ENCODE measurements around the gene BRD1.

Gene BRD1

DNA sequence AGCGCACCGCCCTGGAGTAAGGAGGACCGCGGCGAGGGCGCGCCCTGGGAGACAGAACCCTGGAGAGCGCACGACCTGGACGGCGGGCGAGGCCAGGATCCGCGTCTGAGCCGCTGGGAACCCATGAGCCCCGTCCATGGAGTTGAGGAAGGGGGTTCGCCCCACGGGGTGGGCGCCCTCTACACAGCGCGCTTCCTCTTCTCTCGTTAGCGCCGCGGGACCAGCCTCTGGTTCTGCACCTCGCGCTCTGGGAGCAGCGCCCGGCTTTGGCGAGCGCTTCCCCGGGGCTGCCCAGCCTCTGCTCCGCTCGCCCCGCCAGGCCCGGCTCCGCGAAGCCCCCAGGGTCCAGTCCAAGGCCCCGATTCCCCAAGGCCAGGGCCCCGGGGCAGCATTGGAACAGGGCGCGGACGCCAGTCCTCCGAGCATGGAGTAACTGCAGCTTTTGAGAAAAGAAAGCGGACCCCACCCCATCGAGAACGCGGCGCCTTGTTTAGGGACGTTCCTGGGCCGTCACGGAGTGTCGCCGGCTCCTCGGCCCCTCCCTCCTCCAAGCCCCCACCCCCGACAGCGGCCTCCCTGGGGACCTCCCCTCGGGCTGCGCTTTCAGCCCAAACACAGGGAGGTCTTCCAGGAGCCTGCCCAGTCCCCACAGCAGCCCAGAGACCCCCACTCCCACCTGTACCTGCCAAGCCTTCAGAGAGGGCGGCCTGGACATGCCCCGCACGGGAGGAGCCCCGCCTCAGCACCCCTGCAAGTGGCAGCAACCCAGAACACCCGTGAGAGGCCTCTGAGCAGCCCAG is 56.2 kb downstream of the BRD1 start:
- CTCF ChIA-PET = interaction anchor here (1.2 kb wide), 1 partner anchor 259 kb away, joined by 4 read pairs; no protein-coding TSS in a partner anchor
- Mint-ChIP-seq H3K27me3 (peaks cover 3% of the 10 kb centered on the region), H3K4me1 (peaks cover 27% of the 10 kb centered on the region), H3K4me3 (no peak overlapping the region), H3K36me3 (peaks cover 26% of the 10 kb centered on the region), H3K9me3 (peaks cover 6% of the 10 kb centered on the region), H3K27ac (no peak overlapping the region)
- no peak for DNase-seq

DNA sequence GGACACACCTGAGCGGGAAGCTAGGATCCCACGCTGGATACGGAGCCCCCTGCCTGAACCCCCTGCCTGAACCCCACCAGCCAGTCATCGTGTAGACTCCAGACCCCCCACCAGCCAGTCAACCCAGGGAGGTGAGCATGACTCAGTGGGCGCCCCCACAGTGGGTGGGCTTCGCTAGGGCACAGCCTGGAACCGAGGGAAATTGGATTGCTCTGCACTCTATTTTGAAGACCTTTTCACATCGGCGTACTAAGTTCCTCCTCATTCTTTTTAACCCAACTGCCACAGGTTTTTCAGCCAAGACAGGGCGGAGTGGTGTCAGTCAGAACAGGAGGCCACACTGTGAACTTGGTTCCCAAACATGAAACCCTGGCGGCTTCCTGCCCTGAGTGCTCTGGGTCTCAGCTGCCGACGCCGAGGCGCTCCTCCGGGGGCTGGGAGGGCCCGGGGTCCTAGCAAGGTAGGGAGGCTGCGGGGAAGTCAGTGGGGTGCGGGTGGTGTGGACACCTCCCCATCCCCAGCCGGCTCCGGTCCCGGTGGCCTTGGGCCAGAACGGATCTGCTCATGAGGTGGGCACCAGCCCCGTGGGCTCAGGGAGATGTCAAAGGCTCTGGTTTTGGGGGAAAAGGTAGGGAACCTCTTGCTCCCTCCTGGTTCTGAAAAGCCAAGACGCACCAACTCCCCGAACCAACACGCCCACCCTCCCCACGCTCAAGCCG is 57.0 kb downstream of the BRD1 start:
- Mint-ChIP-seq H3K27me3 (peaks cover 3% of the 10 kb centered on the region), H3K27ac (no peak overlapping the region), H3K9me3 (peaks cover 6% of the 10 kb centered on the region), H3K4me1 (peaks cover 27% of the 10 kb centered on the region), H3K4me3 (no peak overlapping the region), H3K36me3 (peaks cover 23% of the 10 kb centered on the region)
- DNase-seq = peak; percentile 53
- CTCF ChIA-PET = interaction anchor here (1.2 kb wide), 1 partner anchor 260 kb away, joined by 4 read pairs; no protein-coding TSS in a partner anchor

DNA sequence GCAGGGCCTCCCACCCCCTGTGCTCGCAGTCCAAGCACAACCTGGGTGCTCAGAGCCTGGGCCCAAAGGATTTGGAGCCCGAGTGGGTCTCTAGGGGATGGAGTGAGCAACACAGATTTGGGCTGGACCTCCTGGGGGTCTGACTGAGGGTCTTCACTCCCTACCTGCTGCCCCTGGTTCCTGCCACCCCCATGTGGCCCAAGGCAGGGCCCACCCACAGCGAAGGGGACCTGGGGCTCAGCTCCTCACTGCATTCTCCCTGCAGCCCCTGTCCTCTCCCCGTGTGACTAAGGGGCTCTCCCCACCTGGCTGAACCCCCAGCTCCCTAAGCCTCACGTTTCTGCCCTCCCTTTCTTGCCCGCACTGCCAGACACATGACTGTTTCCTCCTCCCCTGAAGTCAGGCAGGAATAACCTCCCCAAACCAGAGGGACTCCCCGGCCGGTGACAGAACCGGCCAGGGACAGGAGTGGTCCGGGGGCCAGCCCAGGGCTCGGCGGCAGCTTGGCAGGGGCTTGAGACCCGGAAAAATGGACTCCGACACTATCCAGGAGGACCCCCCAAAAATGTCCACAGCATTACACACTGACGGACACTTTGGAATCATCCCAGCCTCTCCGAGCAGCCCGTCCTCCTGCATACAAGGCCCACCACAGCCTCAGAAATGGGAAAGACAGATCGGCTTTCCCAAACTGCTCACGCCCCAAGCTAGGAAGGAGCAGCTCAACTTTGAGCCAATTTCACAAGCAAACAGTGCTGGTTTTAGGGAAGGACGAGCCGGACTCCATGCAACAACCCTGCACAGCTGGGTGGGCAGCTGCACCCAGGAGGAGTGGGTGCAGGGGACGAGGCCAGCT is 57.8 kb downstream of the BRD1 start:
- H3K27ac Mint-ChIP-seq = no peak overlapping the region
- H3K36me3 Mint-ChIP-seq = peaks cover 21% of the 10 kb centered on the region
- no peak for DNase-seq
- H3K4me3 Mint-ChIP-seq = no peak overlapping the region
- H3K4me1 Mint-ChIP-seq = peaks cover 27% of the 10 kb centered on the region
- CTCF ChIA-PET = interaction anchor here (1.2 kb wide), 1 partner anchor 261 kb away, joined by 4 read pairs; no protein-coding TSS in a partner anchor
- H3K9me3 Mint-ChIP-seq = peaks cover 6% of the 10 kb centered on the region
- H3K27me3 Mint-ChIP-seq = peaks cover 3% of the 10 kb centered on the region

DNA sequence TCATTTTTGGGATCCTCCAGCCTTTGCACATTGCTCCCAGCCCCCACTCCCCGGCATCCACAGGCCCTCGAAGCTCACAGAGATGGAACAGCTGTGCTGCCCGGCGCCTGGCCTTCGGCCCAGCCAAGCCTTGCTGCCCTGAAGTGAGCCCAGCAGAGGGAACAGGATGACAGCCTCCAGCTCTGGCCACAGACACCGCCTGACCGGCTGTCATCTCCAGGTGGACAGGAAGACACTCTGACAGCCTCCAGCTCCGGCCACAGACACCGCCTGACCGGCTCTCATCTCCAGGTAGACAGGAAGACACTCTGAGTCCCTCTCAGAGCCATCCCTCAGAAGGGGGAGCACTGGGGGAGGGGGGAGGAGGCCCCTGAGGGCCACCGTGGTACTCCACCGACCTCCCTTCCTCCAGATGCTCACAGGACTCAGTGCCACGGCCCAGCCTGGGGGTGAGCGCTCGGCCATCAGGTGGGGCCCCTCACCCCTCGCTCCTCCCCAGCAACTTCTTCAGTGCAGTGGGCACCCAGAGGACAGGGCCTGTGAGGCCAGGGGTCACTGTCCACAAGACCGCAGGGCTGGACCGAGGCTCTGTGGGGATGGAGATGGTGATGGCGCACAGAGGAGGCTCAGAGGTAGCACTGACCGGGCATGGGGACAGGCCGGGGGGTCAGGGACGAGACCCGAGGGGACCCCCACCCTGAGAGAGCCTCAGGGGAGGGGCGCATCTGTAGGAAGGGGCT is 58.6 kb downstream of the BRD1 start:
- CTCF ChIA-PET = interaction anchor here (1.2 to 2.0 kb wide), 2 partner anchors 156 to 261 kb away, joined by 5 to 12 read pairs; no protein-coding TSS in a partner anchor
- peaks cover 3% of the 10 kb centered on the region for H3K27me3 Mint-ChIP-seq
- DNase-seq = peak; percentile 17
- peaks cover 27% of the 10 kb centered on the region for H3K4me1 Mint-ChIP-seq
- H3K36me3 Mint-ChIP-seq = peaks cover 16% of the 10 kb centered on the region
- peaks cover 6% of the 10 kb centered on the region for H3K9me3 Mint-ChIP-seq
- no peak overlapping the region for H3K4me3 Mint-ChIP-seq
- H3K27ac Mint-ChIP-seq = no peak overlapping the region

GRCh38 chr22:49768077-49768910 is 59.4 kb downstream of the BRD1 start:
- Mint-ChIP-seq H3K27ac (no peak overlapping the region), H3K4me1 (peaks cover 18% of the 10 kb centered on the region), H3K27me3 (peaks cover 3% of the 10 kb centered on the region), H3K4me3 (no peak overlapping the region), H3K9me3 (peaks cover 6% of the 10 kb centered on the region), H3K36me3 (peaks cover 8% of the 10 kb centered on the region)
- peak; percentile 18 for DNase-seq
- CTCF ChIA-PET = interaction anchor here (0.9 to 2.0 kb wide), 12 partner anchors 7 to 267 kb away, joined by 3 to 18 read pairs (median 6); no protein-coding TSS in a partner anchor

- CTCF ChIA-PET = interaction anchor here (0.6 to 2.0 kb wide), 13 partner anchors 8 to 268 kb away, joined by 3 to 18 read pairs (median 4); no protein-coding TSS in a partner anchor
- peaks cover 4% of the 10 kb centered on the region for H3K36me3 Mint-ChIP-seq
- no peak overlapping the region for H3K4me3 Mint-ChIP-seq
- peak; percentile 47 for DNase-seq
- H3K27ac Mint-ChIP-seq = peak overlapping the region; percentile 17
- H3K9me3 Mint-ChIP-seq = peaks cover 6% of the 10 kb centered on the region
- H3K4me1 Mint-ChIP-seq = peaks cover 15% of the 10 kb centered on the region
- H3K27me3 Mint-ChIP-seq = peaks cover 3% of the 10 kb centered on the region
These were observed 60.2 kb downstream of the BRD1 start for GRCh38 chr22:49767355-49768062.

GRCh38 chr22:49765951-49766350 is 61.7 kb downstream of the BRD1 start:
- CTCF ChIA-PET = interaction anchor here (0.9 to 1.1 kb wide), 3 partner anchors 102 to 265 kb away, joined by 3 to 4 read pairs (median 3); no protein-coding TSS in a partner anchor
- Mint-ChIP-seq H3K4me1 (peaks cover 19% of the 10 kb centered on the region), H3K27ac (no peak overlapping the region), H3K4me3 (no peak overlapping the region), H3K9me3 (peaks cover 6% of the 10 kb centered on the region), H3K36me3 (peaks cover 2% of the 10 kb centered on the region), H3K27me3 (peaks cover 3% of the 10 kb centered on the region)
- DNase-seq = no peak

GRCh38 chr22:49765091-49765771 is 62.4 kb downstream of the BRD1 start:
- DNase-seq = no peak
- Mint-ChIP-seq H3K27ac (no peak overlapping the region), H3K9me3 (peaks cover 6% of the 10 kb centered on the region), H3K4me1 (peaks cover 20% of the 10 kb centered on the region), H3K36me3 (peaks cover 2% of the 10 kb centered on the region), H3K27me3 (peaks cover 3% of the 10 kb centered on the region), H3K4me3 (no peak overlapping the region)
- CTCF ChIA-PET = interaction anchor here (0.9 to 1.1 kb wide), 2 partner anchors 160 to 265 kb away, joined by 3 read pairs; no protein-coding TSS in a partner anchor

DNA sequence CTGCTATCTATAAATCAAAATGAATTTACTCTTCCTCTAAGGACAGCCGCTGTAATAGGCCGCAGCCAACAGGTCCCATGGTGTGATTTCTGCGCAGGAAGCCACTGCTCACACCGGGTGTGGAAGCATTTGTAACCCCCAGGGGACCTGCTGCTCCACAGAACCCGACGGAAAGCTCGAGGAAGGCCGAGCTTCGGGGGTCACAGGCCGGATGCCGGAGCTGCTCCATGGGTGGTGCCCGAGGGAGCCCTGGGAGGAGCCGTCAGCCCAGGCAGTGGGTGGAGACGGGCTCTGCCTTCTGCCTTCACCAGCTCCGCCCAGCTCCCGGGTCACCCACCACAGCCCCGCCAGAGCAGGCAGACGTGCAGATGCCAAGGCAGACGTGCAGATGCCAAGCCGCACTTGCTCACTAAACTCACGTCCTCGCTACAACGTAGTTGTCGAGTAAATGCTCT is 63.5 kb downstream of the BRD1 start:
- peaks cover 22% of the 10 kb centered on the region for H3K4me1 Mint-ChIP-seq
- CTCF ChIA-PET = no interaction called here
- H3K4me3 Mint-ChIP-seq = no peak overlapping the region
- no peak for DNase-seq
- H3K27me3 Mint-ChIP-seq = peaks cover 3% of the 10 kb centered on the region
- H3K9me3 Mint-ChIP-seq = peaks cover 6% of the 10 kb centered on the region
- H3K36me3 Mint-ChIP-seq = peaks cover 2% of the 10 kb centered on the region
- no peak overlapping the region for H3K27ac Mint-ChIP-seq

GRCh38 chr22:49763696-49764095 is 64.0 kb downstream of the BRD1 start:
- H3K27me3 Mint-ChIP-seq = peaks cover 3% of the 10 kb centered on the region
- CTCF ChIA-PET = no interaction called here
- no peak for DNase-seq
- H3K4me1 Mint-ChIP-seq = peaks cover 22% of the 10 kb centered on the region
- H3K36me3 Mint-ChIP-seq = peaks cover 2% of the 10 kb centered on the region
- peaks cover 6% of the 10 kb centered on the region for H3K9me3 Mint-ChIP-seq
- no peak overlapping the region for H3K27ac Mint-ChIP-seq
- H3K4me3 Mint-ChIP-seq = no peak overlapping the region

GRCh38 chr22:49763138-49763537 is 64.5 kb downstream of the BRD1 start:
- CTCF ChIA-PET = no interaction called here
- peaks cover 2% of the 10 kb centered on the region for H3K36me3 Mint-ChIP-seq
- H3K27ac Mint-ChIP-seq = no peak overlapping the region
- peaks cover 1% of the 10 kb centered on the region for H3K27me3 Mint-ChIP-seq
- H3K4me1 Mint-ChIP-seq = peaks cover 22% of the 10 kb centered on the region
- DNase-seq = no peak
- H3K9me3 Mint-ChIP-seq = peaks cover 6% of the 10 kb centered on the region
- no peak overlapping the region for H3K4me3 Mint-ChIP-seq
